Measurements from ENCODE around the gene TMEM163.

The TMEM163 gene

DNA sequence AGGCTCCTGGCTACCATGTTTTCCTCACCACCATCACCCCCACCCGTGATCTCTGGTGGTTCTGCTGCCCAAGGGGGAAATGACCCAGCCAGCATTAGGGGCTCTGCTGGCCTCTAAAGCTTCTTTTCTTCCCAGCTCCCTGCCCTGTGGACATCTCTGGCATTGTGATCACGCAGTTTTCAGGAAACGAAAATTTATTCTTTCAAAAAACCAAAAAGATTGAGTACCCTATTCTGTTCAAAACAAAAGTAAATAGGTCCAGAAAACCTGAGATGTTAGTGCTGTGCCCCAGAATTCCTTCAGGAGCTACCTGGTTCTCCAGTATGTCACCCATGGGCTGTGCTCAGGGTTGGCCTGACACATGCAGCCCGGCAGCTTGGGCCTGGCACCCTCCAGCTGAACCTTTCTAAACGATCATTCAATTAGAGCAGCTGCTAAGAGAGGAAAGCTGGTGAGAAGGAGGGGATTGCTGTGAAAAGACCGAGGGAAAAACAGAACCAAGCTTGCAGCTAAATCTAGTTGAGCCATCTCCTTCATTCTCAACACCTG lies 307.4 kb downstream of the TMEM163 start:
- DNase-seq (ENCODE audit: low read depth in 2 of 2): no peak

- no peak for DNase-seq (ENCODE audit: low read depth in 2 of 2)
Observed at GRCh38 chr2:134410831-134411231, 308.0 kb downstream of the TMEM163 start.

DNA sequence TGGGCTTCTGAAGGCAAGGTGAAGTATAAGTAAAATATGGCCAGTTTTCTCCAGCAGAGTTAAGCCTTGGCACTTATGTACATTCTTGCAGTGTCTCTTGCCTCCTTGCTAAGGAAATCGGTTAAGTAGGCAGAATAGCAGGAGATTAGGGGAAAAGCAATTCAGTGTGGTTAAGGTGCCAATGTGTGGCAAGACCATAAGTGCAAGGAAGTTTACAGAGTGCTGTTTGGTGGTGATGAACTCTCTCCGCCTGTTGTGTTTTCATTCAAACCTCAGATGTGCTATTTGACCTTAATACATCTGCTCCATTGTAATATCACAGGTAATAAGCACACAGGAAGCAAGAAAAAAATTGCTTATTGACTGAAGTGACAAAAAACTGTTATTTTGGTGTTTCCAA lies 308.8 kb downstream of the TMEM163 start:
- no peak for DNase-seq (ENCODE audit: low read depth in 2 of 2)

DNA sequence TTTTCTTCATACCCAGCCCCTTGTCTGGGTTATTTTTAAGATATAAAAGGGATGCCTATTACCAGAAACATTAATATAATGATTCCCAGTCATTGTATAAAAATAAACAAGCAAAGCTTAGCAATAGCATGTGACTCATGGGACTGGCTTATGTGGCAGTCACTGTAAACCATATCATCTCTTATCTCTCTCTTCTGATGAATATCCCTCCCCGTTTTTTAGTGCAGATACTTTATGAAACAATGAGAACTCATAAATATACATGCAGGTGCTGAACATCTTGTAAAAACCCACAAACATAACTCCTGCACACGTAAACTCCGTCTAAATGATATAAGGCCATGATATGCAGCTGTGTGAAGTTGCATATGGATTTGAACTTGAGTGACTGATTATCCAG lies 310.0 kb downstream of the TMEM163 start:
- no peak for DNase-seq (ENCODE audit: low read depth in 2 of 2)

GRCh38 chr2:134408386-134408785 lies 310.4 kb downstream of the TMEM163 start:
- DNase-seq (ENCODE audit: low read depth in 2 of 2): no peak

- DNase-seq (ENCODE audit: low read depth in 2 of 2): no peak
Observed at GRCh38 chr2:134407154-134407890, 311.5 kb downstream of the TMEM163 start.

- DNase-seq (ENCODE audit: low read depth in 2 of 2): no peak
Observed at GRCh38 chr2:134406736-134407135, 312.1 kb downstream of the TMEM163 start.

GRCh38 chr2:134406311-134406710 lies 312.5 kb downstream of the TMEM163 start:
- no peak for DNase-seq (ENCODE audit: low read depth in 2 of 2)

All from stimulated activated CD8-positive, alpha-beta memory T cell treated with anti-CD3 and anti-CD28 coated beads, Interleukin-7, amount 100 ng/mL, for 4 hours (primary cell).